Left kidney (tissue), 8 donors: ENCODE measurements around the gene LYPD4. TPM values are rescaled to one million over a fixed set of nuclear protein-coding genes. Genes with fewer than 3 reads are reported as not detected.

Experiments used
- DNase-seq: peaks from one replicate; pipeline ENCODE4 v3.0.0-alpha.2; 2013
- long read RNA-seq, 8 donors: transcript quantifications; one replicate each; lab custom pipeline, GENCODE V29; 2026
- polyA plus RNA-seq: library from polyadenylated mRNA; unstranded; fragments of 120-200 nt; gene quantifications from one replicate; pipeline ENCODE4 v1.2.1, GENCODE V29; 2013; ENCODE audit not compliant: insufficient read length

LYPD4 gene
- polyA plus RNA-seq: not detected
- long read RNA-seq, donor 1, partial matches to known transcripts: 3,219 of 4,835 reads
- long read RNA-seq, donor 1, other reads (novel, unspliced or antisense): 1,616 of 4,835 reads
- long read RNA-seq, donor 2, partial matches to known transcripts: 2,106 of 3,658 reads
- long read RNA-seq, donor 2, other reads (novel, unspliced or antisense): 1,552 of 3,658 reads
- long read RNA-seq, donor 3: 0 reads
- long read RNA-seq, donor 4: 0 reads
- long read RNA-seq, donor 5: 0 reads
- long read RNA-seq, donor 6: 0 reads
- long read RNA-seq, donor 7, partial matches to known transcripts: 3,702 of 6,109 reads
- long read RNA-seq, donor 7, other reads (novel, unspliced or antisense): 2,407 of 6,109 reads
- long read RNA-seq, donor 8: 0 reads

- DNase-seq: no peak
These were observed at the start of gene LYPD4 for GRCh38 chr19:41844601-41845000. LYPD4 (minus strand) TSS chr19:41844683; CDS start chr19:41839285, 5,398 bp downstream.

- no peak for DNase-seq
These were observed 49.4 kb upstream of the LYPD4 start for GRCh38 chr19:41893899-41894298.

- no peak for DNase-seq
These were observed 47.9 kb upstream of the LYPD4 start for GRCh38 chr19:41892173-41892902.

GRCh38 chr19:41890936-41891335, 46.5 kb upstream of the LYPD4 start:
- DNase-seq: no peak

- no peak for DNase-seq
These were observed 45.4 kb upstream of the LYPD4 start for GRCh38 chr19:41889896-41890295.

- DNase-seq: no peak
These were observed 44.4 kb upstream of the LYPD4 start for GRCh38 chr19:41888926-41889325.

- DNase-seq: no peak
These were observed 43.4 kb upstream of the LYPD4 start for GRCh38 chr19:41887711-41888382.

GRCh38 chr19:41886761-41887710, 42.6 kb upstream of the LYPD4 start:
- DNase-seq: no peak

- DNase-seq: peak; percentile 91
These were observed 39.6 kb upstream of the LYPD4 start for GRCh38 chr19:41883821-41884733.

GRCh38 chr19:41883463-41883820, 39.0 kb upstream of the LYPD4 start:
- no peak for DNase-seq

GRCh38 chr19:41882568-41883462, 38.3 kb upstream of the LYPD4 start, which contains the start of gene ARHGEF1:
ARHGEF1 (plus strand) TSS chr19:41883184; CDS start chr19:41888083, 4,899 bp downstream.
- no peak for DNase-seq

GRCh38 chr19:41880329-41880708, 35.8 kb upstream of the LYPD4 start:
- DNase-seq: no peak

- no peak for DNase-seq
These were observed 35.3 kb upstream of the LYPD4 start for GRCh38 chr19:41879670-41880328.

- DNase-seq: no peak
These were observed 34.6 kb upstream of the LYPD4 start for GRCh38 chr19:41879080-41879479.

- no peak for DNase-seq
These were observed 33.7 kb upstream of the LYPD4 start for GRCh38 chr19:41877916-41878905.

GRCh38 chr19:41876847-41877832, 32.7 kb upstream of the LYPD4 start, which contains the start of gene CD79A:
CD79A (plus strand) TSS chr19:41877279; CDS start chr19:41877305, 26 bp downstream.
- DNase-seq: no peak
